DMS 273 (cell line): Measurements from ENCODE around the gene WDR54.
"Not testable (repeated sequence)": the region's sequence is repeated elsewhere in the genome, so short reads cannot be mapped to it uniquely, and the experiment has no call there.

Experiments
- DNase-seq: peaks from one replicate; lab custom pipeline; 2025; ENCODE audit not compliant: unreplicated experiment; lab: John Stamatoyannopoulos, UW

Gene WDR54

DNA sequence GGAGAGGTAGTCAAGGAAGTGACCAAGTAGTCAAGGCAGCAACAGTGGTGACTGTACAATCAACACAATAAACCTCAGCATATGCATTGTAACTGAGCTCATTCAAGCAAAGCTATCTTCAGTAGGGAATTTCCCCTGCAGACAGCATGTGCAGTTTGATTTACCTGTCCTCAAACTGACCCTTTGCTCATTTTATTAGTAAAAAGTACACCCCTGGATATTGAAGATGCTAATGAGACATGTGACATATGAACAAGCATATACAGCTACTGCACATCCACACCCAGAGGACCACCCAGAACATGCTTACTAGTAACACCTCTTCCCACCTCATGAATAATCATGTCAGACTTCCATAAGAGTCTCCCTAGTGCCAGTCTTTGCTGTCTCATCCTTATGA is 15.5 kb upstream of the WDR54 start:
- DNase-seq, result peak; percentile 21

- no peak for DNase-seq
Measured at GRCh38 chr2:74407682-74408081, 13.8 kb upstream of the WDR54 start.

GRCh38 chr2:74413001-74413698 is 8.4 kb upstream of the WDR54 start:
- no peak for DNase-seq

DNA sequence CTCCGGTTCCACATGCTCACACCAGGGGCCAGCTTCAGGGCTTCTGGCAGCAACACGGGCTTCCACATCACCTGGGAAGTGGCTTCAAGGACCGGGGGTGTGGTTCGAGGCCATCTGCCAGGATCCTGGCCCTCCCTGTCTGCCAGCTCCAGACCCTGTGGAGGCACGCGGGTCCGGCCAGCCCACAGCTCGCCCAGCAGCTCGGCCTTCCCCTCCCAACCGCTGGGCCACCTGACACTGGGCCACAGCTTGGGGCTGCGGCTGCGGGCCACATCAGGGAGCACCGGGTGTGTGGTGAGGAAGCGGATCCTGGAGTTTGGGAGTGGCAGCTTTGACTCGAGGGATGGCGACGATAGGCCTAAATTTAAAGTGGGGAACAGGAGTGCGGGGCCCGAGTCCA is 7.1 kb upstream of the WDR54 start:
- DNase-seq, result no peak

DNA sequence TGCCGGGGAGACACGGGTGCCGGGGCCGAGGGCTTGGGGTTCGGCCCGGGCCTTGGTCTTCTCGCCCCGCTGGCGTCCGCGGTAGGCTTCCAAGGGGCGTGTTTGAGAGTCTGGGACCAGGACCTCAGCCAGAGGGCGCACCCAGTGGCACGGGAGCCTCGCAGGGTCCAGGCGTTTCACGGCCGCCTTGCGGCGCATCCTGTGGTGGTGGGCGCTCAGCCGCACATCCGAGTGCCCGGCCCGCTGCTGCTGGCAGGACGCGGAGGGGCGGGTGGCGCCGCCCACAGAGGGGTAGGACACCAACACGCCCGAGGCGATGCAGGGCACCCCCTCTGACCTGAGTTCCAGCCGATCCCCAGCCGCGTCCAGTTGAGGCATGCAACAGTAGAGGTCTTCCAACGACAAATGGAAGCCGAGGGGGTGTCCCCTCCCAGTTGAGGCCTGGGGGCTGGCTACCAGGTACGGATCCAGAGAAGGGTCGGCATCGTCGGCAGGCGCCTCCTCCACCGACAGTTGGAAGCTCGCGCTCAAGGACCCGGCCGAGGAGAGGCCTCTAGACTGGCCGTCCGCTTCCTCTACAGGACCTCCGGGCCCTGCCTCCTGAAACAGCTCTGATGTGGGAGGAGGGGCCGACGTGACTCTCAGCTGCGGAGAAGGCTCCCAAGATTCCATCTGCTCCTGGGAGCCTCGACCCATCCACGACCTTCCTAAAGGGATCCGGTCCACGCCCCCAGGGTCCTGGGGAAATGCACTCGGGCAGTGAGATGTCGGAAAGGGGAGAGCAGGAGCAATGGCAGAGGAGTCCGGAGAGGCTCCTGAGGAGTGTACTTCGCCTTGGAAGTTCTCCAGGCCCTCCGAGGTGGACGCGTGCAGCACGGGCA is 6.4 kb upstream of the WDR54 start:
- no peak for DNase-seq

- no peak for DNase-seq
Measured at GRCh38 chr2:74415762-74416395, 5.7 kb upstream of the WDR54 start.

DNA sequence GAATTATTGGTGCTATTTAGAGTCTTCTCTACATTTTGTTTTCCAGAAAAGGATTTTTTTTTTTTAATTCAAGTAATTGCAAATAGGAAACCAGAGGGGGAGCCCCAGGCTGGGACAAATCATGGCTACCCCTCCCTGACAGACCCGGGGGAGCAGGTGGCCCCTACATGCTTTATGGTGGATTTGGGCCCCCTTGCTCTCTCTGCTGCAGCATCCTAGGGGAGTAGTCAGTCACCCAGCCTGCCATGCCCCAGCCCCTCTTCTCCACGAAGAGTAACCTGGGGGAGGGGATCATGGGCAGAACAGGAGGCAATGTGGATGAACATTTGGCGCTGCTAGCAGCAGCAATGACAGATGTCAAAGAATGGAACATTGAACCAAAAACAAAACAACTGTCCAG is 4.8 kb upstream of the WDR54 start:
- peak; percentile 51 for DNase-seq

GRCh38 chr2:74417197-74417596 is 4.3 kb upstream of the WDR54 start:
- DNase-seq, result no peak

DNA sequence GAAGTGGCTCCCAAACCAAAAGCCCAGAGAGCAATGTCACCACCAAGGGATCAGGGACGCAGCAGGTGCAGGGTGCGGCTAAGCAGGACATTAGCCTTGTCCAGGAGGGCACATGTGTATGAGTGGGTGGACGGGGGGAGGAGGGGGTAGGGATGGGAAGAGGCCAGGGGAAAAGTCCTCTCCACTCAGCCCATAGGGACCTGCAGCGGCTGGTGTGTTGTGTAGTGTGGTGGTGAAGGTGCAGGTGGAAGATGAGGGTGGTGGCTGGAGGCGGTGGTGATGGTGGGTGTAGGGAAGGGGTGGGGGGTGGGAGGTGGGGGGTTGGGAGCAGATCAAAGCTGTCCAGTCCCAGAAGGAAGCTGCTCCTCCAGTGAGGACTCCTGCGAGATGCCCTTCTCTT is 3.8 kb upstream of the WDR54 start:
- DNase-seq, result no peak

GRCh38 chr2:74418312-74418711 is 3.2 kb upstream of the WDR54 start:
- DNase-seq, result no peak

DNA sequence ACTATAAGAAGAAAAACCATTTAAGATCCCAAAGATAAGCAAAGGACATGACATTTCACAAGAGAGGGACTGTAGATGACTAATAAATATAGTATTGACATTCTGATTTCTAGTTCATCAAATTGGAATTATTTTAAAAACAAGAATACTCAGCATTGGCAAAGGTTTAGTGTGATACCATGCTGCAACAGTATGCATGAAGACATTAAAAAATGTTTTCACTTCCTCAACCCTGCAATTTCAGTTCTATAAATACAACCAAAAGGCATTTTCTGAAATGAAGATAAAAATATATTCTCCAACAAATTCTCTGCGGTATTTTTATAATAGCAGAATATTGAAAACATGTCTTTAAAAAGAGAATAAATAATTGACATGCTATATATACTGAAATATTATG is 2.2 kb upstream of the WDR54 start:
- no peak for DNase-seq

- no peak for DNase-seq
Measured at GRCh38 chr2:74420006-74420405, 1.5 kb upstream of the WDR54 start.

DNA sequence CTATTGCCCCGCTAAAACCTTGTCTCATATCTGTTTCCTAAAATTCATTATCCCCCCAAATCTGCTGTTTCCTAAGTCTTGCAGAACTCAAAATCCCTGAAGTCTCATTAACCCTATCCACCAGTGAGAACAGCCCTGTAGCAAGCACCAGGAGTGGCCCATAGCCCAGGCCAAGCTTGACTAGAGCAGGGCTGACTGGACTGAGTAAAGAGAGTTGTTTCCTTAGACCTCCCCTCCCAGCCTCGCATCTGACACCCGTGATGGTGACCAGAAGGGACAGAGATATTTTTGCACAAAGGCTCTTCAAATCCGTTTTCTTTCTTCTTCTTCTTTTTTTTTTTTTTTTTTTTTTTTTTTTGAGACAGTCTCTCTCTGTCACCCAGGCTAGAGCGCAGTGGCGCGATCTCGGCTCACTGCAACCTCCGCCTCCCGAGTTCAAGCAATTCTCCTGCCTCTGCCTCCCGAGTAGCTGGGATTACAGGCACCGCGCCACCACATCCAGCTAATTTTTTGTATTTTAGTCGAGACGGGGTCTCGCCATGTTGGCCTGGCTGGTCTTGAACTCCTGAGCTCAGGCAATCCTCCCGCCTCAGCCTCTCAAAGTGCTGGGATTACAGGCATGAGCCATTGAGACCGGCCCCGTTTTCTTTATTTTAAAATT is 957 bp upstream of the WDR54 start:
- DNase-seq, result not testable (repeated sequence)

GRCh38 chr2:74423231-74424095 is 1.9 kb downstream of the WDR54 start:
- no peak for DNase-seq

GRCh38 chr2:74424139-74424992 is 2.8 kb downstream of the WDR54 start:
- no peak for DNase-seq

GRCh38 chr2:74424995-74425406 is 3.5 kb downstream of the WDR54 start:
- no peak for DNase-seq

DNA sequence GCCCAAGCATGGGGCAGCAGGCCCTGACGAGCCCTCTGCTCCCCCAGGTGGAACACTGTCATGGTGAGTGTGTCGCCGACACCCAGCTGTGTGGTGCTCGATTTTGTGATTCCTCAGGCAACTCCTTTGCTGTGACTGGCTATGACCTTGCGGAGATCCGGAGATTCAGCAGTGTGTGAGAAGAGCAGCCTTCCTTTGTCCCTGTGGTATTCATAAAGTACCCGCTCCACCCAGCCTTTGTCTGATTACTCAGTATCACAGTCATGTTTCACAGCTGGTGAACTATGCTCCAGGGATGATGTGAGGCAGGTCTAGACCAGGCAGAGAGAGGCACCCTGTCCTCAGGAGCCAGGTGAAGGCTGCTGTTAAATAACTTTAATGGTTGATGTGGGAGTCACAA is 4.0 kb downstream of the WDR54 start:
- no peak for DNase-seq

GRCh38 chr2:74426181-74426758 is 4.7 kb downstream of the WDR54 start:
- no peak for DNase-seq

- no peak for DNase-seq
Measured at GRCh38 chr2:74427551-74427950, 6.0 kb downstream of the WDR54 start.
